ENCODE data around the gene DEK.

DNA sequence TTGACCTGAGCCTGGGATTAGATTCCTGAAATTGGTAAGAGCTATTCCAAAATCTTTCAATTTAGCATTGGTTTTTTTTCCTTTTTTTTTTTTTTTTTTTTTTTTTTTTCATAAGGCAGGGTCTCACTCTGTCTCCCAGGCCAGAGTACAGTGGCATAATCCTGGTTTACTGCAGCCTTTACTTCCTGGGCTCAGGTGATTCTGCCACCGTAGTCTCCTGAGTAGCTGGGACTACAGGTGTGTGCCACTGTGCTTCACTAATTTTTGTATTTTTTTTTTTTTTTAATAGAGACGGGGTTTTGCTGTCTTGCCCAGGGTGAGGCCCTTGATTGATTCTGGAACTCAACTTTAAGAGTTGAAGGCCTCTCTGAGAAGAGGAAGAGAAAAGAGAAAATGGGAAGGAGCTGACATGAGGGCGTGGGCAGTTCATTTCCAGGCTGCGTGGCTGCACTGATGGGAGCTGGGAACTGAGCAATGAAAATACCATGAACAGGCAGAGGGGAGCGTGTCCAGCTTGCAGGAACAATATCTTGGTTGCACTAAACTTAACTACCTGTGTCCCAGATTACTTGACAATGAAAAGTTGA lies 84.5 kb downstream of the DEK start:
- TF ChIP-seq, protein P1, sequence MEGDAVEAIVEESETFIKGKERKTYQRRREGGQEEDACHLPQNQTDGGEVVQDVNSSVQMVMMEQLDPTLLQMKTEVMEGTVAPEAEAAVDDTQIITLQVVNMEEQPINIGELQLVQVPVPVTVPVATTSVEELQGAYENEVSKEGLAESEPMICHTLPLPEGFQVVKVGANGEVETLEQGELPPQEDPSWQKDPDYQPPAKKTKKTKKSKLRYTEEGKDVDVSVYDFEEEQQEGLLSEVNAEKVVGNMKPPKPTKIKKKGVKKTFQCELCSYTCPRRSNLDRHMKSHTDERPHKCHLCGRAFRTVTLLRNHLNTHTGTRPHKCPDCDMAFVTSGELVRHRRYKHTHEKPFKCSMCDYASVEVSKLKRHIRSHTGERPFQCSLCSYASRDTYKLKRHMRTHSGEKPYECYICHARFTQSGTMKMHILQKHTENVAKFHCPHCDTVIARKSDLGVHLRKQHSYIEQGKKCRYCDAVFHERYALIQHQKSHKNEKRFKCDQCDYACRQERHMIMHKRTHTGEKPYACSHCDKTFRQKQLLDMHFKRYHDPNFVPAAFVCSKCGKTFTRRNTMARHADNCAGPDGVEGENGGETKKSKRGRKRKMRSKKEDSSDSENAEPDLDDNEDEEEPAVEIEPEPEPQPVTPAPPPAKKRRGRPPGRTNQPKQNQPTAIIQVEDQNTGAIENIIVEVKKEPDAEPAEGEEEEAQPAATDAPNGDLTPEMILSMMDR (IDR thresholded peaks at IDR 0.05): no peak
- TF ChIP-seq POLR2A (IDR thresholded peaks at IDR 0.05): no peak
